HG03060 (cell line): ENCODE data around the gene CTNNB1.

Experiments used
- ATAC-seq: cut with Tn5 transposase; IDR thresholded peaks from one replicate; pipeline ENCODE4 v1.9.1; 2021; ENCODE audit warnings: low read depth, moderate number of reproducible peaks; ENCODE audit not compliant: unreplicated experiment

CTNNB1 gene

GRCh38 chr3:41198950-41199865, at the start of gene CTNNB1:
CTNNB1 (plus strand) TSS chr3:41199505; CDS start chr3:41224069, 24,564 bp downstream.
- peak; percentile 66 for ATAC-seq

GRCh38 chr3:41155834-41156233, 43.5 kb upstream of the CTNNB1 start:
- ATAC-seq = no peak

GRCh38 chr3:41158947-41159346, 40.4 kb upstream of the CTNNB1 start:
- no peak for ATAC-seq

- ATAC-seq = no peak
Measured at GRCh38 chr3:41159588-41160189, 39.6 kb upstream of the CTNNB1 start.

- ATAC-seq = no peak
Measured at GRCh38 chr3:41162541-41162940, 36.8 kb upstream of the CTNNB1 start.

- ATAC-seq = no peak
Measured at GRCh38 chr3:41163006-41163405, 36.3 kb upstream of the CTNNB1 start.

GRCh38 chr3:41163421-41163820, 35.9 kb upstream of the CTNNB1 start:
- no peak for ATAC-seq

- ATAC-seq = no peak
Measured at GRCh38 chr3:41164777-41165176, 34.5 kb upstream of the CTNNB1 start.

- ATAC-seq = no peak
Measured at GRCh38 chr3:41167722-41168497, 31.4 kb upstream of the CTNNB1 start.

GRCh38 chr3:41169023-41169422, 30.3 kb upstream of the CTNNB1 start:
- no peak for ATAC-seq

- no peak for ATAC-seq
Measured at GRCh38 chr3:41173926-41174885, 25.1 kb upstream of the CTNNB1 start.

GRCh38 chr3:41175365-41175764, 23.9 kb upstream of the CTNNB1 start:
- ATAC-seq = no peak

GRCh38 chr3:41176596-41176995, 22.7 kb upstream of the CTNNB1 start:
- ATAC-seq = no peak

- ATAC-seq = no peak
Measured at GRCh38 chr3:41178576-41178975, 20.7 kb upstream of the CTNNB1 start.

- ATAC-seq = no peak
Measured at GRCh38 chr3:41180396-41180795, 18.9 kb upstream of the CTNNB1 start.

GRCh38 chr3:41182504-41183059, 16.7 kb upstream of the CTNNB1 start:
- ATAC-seq = no peak

- no peak for ATAC-seq
Measured at GRCh38 chr3:41184394-41184793, 14.9 kb upstream of the CTNNB1 start.

GRCh38 chr3:41186297-41186696, 13.0 kb upstream of the CTNNB1 start:
- ATAC-seq = no peak

- ATAC-seq = no peak
Measured at GRCh38 chr3:41188306-41188705, 11.0 kb upstream of the CTNNB1 start.
